IPS-18a (cell line): ENCODE measurements around the gene MRPS33.
"Not testable (repeated sequence)": the region's sequence is repeated elsewhere in the genome, so short reads cannot be mapped to it uniquely, and the experiment has no call there.

Source experiments
- H3K27ac ChIP-seq: one replicate; pipeline ENCODE4 v1.5.1; 2013; ENCODE audit warnings: low read length
- H3K27me3 ChIP-seq: one replicate; pipeline ENCODE4 v1.6.1; 2013; ENCODE audit warnings: mild to moderate bottlenecking, low read length; ENCODE audit not compliant: control insufficient read depth, insufficient read depth
- H3K36me3 ChIP-seq: one replicate; pipeline ENCODE4 v1.6.1; 2013; ENCODE audit warnings: low read depth, low read length; ENCODE audit not compliant: control insufficient read depth
- H3K4me1 ChIP-seq: one replicate; pipeline ENCODE4 v1.6.1; 2013; ENCODE audit warnings: low read depth, low read length; ENCODE audit not compliant: control insufficient read depth
- H3K4me3 ChIP-seq: one replicate; pipeline ENCODE4 v1.5.1; 2013; ENCODE audit warnings: low read length
- H3K9ac ChIP-seq: one replicate; pipeline ENCODE4 v1.6.1; 2013; ENCODE audit warnings: mild to moderate bottlenecking, low read length, moderate library complexity
- H3K9me3 ChIP-seq: one replicate; pipeline ENCODE4 v1.6.1; 2013; ENCODE audit warnings: low read depth, low read length; ENCODE audit not compliant: control insufficient read depth

MRPS33 gene

GRCh38 chr7:141032539-141033323 lies 18.0 kb upstream of the MRPS33 start:
- H3K9me3 ChIP-seq, H3K27me3 ChIP-seq, H3K4me1 ChIP-seq, H3K4me3 ChIP-seq, H3K36me3 ChIP-seq, H3K27ac ChIP-seq, H3K9ac ChIP-seq: not testable (repeated sequence)

- Histone ChIP-seq H3K27ac (no peak overlapping the region), H3K4me3 (no peak overlapping the region), H3K9ac (no peak overlapping the region)
Observed at GRCh38 chr7:141028767-141029166, 14.0 kb upstream of the MRPS33 start.

DNA sequence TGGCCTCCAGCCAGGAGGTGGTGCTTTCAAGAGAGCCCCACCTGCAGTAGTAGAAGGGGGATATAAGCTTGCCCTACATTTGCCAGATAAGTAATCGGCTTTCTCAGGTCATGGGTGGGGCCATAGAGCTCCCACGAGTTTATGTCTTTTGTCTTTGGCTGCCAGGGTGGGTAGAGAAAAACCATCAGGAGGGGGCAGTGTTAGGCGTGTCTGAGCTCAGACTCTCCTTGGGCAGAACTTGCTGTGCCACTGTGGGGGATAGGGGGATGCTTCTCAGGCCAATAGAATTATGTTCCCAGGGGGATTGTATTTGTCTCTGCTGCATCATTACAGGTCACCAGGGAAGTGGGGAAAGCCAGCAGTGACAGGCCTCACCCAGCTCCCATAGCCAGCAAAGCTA lies 12.3 kb upstream of the MRPS33 start:
- no peak overlapping the region for H3K9ac ChIP-seq
- no peaks in the 10 kb centered on the region for H3K4me1 ChIP-seq
- H3K27me3 ChIP-seq, result no peaks in the 10 kb centered on the region
- H3K27ac ChIP-seq, result no peak overlapping the region
- no peak overlapping the region for H3K4me3 ChIP-seq
- peaks cover 7% of the 10 kb centered on the region for H3K9me3 ChIP-seq
- no peaks in the 10 kb centered on the region for H3K36me3 ChIP-seq

More at GRCh38 chr7:141028767-141029166, 14.0 kb upstream of the MRPS33 start:
- Histone ChIP-seq H3K4me1 (no peaks in the 10 kb centered on the region), H3K27me3 (no peaks in the 10 kb centered on the region), H3K9me3 (peaks cover 7% of the 10 kb centered on the region), H3K36me3 (no peaks in the 10 kb centered on the region)

GRCh38 chr7:141024668-141025067 lies 9.9 kb upstream of the MRPS33 start:
- H3K4me1 ChIP-seq, result no peaks in the 10 kb centered on the region
- no peaks in the 10 kb centered on the region for H3K27me3 ChIP-seq
- H3K27ac ChIP-seq, result no peak overlapping the region
- H3K9ac ChIP-seq, result no peak overlapping the region
- peaks cover 7% of the 10 kb centered on the region for H3K9me3 ChIP-seq
- no peaks in the 10 kb centered on the region for H3K36me3 ChIP-seq
- H3K4me3 ChIP-seq, result no peak overlapping the region

DNA sequence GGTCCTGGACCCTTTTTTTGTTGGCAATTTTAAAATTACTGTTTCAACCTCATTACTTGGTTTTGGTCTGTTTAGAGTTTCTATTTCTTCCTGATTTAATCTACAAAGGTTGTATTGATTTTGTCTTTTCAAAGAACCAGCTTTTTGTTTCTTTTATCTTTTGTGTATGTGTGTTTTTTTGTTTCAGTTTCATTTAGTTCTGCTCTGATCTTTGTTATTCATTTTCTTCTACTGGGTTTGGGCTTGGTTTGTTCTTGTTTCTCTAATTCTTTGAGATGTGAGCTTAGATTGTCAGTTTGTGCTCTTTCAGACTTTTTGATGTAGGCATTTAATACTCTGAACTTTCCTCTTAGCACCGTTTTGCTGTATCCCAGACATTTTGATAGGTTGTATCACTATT lies 8.5 kb upstream of the MRPS33 start:
- no peaks in the 10 kb centered on the region for H3K4me1 ChIP-seq
- H3K27me3 ChIP-seq, result no peaks in the 10 kb centered on the region
- no peaks in the 10 kb centered on the region for H3K36me3 ChIP-seq
- H3K9me3 ChIP-seq, result no peaks in the 10 kb centered on the region
- no peak overlapping the region for H3K9ac ChIP-seq
- no peak overlapping the region for H3K27ac ChIP-seq
- no peak overlapping the region for H3K4me3 ChIP-seq

DNA sequence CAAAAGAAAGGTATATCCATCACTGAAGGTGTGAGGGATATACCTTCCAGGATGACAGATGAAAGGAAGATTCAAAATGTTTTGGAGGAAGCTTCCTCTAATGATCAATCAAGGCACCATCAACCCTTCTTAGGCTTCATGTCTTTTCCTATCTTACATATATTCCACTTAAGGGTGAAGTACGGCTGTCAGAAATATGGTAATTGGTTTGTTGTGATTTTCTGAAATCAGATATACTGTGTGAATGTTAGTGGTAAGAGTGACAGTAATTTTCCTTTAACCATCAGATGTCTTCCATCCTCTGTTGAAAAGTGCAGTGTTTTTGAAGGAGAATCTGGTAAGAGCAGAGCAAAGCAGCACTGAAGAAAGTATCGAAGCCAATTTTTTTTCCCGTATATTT lies 2.8 kb upstream of the MRPS33 start:
- Histone ChIP-seq H3K36me3 (no peaks in the 10 kb centered on the region), H3K27ac (no peak overlapping the region), H3K9me3 (no peaks in the 10 kb centered on the region), H3K4me1 (peaks cover 10% of the 10 kb centered on the region), H3K9ac (no peak overlapping the region), H3K4me3 (no peak overlapping the region), H3K27me3 (peaks cover 4% of the 10 kb centered on the region)

- peaks cover 4% of the 10 kb centered on the region for H3K27me3 ChIP-seq
- no peaks in the 10 kb centered on the region for H3K36me3 ChIP-seq
- no peak overlapping the region for H3K9ac ChIP-seq
- peaks cover 10% of the 10 kb centered on the region for H3K4me1 ChIP-seq
- no peaks in the 10 kb centered on the region for H3K9me3 ChIP-seq
- H3K27ac ChIP-seq, result no peak overlapping the region
- no peak overlapping the region for H3K4me3 ChIP-seq
Observed at GRCh38 chr7:141016349-141016748, 1.6 kb upstream of the MRPS33 start.

DNA sequence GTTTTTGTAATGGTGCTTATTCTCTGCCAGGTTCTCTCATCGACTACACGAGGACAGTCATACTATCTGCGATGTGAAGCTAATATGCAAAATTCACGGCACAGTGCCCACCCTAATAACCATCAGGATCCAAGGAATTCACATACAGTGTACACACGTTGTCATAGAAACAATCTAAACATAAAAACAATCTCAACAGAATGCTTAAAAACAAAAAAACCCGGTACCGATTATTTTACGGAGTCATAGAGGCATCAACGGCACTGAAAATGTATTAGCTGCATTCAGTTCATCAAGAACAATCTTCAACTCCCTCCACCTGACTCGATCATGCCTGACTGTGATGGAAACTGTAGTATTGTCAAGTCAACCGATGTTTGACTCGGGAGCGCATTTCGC lies 628 bp downstream of the MRPS33 start:
- Histone ChIP-seq H3K9ac (peak overlapping the region; percentile 96), H3K9me3 (no peaks in the 10 kb centered on the region), H3K4me3 (peak overlapping the region; percentile 95), H3K36me3 (peaks cover 7% of the 10 kb centered on the region), H3K27ac (peak overlapping the region; percentile 88), H3K27me3 (peaks cover 4% of the 10 kb centered on the region), H3K4me1 (peaks cover 10% of the 10 kb centered on the region)

DNA sequence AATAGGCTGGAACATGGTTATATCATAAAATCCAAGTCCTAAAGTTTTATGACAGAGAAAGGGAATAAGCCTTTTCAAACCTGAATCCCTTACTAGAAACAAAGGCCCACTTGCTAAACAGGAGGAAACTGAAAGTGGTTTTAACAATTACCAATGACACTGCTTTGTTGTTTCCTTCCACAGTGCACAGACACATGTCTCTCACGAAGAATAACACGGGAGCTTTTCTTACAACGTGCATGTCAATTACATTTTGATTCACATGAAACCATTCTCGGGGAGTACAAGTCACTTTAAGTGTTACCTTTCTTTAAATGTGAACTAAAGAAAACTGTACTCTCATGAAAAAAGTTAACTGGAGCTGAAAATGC lies 1.4 kb downstream of the MRPS33 start:
- peaks cover 4% of the 10 kb centered on the region for H3K27me3 ChIP-seq
- H3K4me3 ChIP-seq, result peak overlapping the region; percentile 95
- no peaks in the 10 kb centered on the region for H3K9me3 ChIP-seq
- H3K4me1 ChIP-seq, result peaks cover 10% of the 10 kb centered on the region
- no peak overlapping the region for H3K9ac ChIP-seq
- H3K36me3 ChIP-seq, result peaks cover 7% of the 10 kb centered on the region
- no peak overlapping the region for H3K27ac ChIP-seq

DNA sequence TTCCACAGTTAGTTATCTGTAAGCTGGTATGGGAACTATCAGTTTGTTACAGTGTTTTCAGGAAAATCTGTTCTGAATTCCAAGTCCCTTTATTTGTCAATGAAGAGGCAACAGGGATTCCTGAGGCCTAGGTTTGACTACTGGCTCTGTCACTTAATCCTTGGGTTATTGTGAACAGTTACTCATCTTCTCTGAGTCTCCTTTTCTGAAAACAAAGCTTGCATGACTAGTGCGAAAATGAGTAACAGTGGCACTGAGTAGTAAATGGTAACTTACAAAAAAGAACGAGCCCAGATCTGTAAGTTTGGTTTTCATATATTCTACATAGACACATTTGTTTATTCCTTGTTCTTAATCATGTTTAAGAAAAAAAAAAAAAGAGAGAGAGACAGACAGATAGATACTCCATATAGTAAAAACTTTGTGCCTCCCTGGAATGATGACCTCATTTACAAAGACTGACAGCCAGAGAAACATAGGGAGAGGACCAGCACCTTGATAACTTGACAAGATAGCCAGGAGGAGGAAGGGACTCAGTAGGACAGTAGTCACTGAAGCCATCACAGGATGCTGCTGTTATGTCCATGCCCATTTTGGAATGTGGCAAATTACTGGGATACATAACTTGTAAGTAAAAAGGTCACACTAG lies 1.9 kb downstream of the MRPS33 start:
- Histone ChIP-seq H3K27me3 (peaks cover 4% of the 10 kb centered on the region), H3K4me3 (no peak overlapping the region), H3K4me1 (peaks cover 10% of the 10 kb centered on the region), H3K27ac (no peak overlapping the region), H3K9me3 (no peaks in the 10 kb centered on the region), H3K9ac (no peak overlapping the region), H3K36me3 (peaks cover 9% of the 10 kb centered on the region)

DNA sequence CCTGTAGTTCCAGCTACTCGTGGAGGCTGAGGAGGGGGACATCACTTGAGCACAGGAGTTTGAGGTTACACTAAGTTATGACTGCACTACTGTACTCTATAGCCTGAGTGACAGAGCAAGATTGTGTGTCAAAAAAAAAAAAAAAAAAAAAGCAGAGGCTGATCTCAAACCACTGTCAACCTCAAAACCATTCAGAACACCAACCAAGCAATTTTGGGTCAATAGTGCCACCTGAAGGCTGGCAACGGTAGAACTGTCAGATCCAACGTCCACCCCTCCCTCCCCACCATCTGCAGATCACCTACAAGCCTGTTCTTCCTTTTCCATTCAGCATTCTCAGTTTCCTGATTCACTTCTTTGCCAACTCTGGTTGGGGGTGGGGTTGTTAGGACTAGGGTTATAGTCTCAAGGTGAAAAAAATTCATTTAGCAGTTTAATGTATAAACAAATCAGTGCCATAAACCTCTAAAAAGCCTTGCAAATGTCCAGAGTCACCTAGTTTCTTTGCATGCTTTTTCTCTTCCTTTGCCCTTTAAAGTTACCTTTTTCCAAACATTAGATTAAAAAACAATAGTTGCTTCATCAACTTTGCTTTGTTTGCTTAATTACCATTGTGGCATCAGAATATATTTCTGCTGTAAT lies 2.6 kb downstream of the MRPS33 start:
- Histone ChIP-seq H3K27ac (no peak overlapping the region), H3K4me3 (no peak overlapping the region), H3K9me3 (no peaks in the 10 kb centered on the region), H3K4me1 (peaks cover 10% of the 10 kb centered on the region), H3K36me3 (peaks cover 14% of the 10 kb centered on the region), H3K9ac (no peak overlapping the region), H3K27me3 (no peaks in the 10 kb centered on the region)
